Ramos (cell line): ENCODE results near the gene PPIL4.

Source experiments
- in situ Hi-C: fragments of 300-500 bp; cut with MboI; formaldehyde crosslinking; loops from one replicate; pipeline ENCODE4 v1.14.3; 2022; ENCODE audit warnings: low sequenced_read_pairs; ENCODE audit not compliant: unreplicated experiment

Gene PPIL4

GRCh38 chr6:149484733-149485700 lies 60.8 kb downstream of the PPIL4 start, which contains the start of gene ZC3H12D:
Gene ZC3H12D (minus strand): TSS chr6:149485014. CDS start chr6:149474543, 10,471 bp downstream.
- in situ Hi-C loops = no loop called here

- in situ Hi-C loops = no loop called here
Observed at GRCh38 chr6:149483849-149484655, 61.8 kb downstream of the PPIL4 start.

DNA sequence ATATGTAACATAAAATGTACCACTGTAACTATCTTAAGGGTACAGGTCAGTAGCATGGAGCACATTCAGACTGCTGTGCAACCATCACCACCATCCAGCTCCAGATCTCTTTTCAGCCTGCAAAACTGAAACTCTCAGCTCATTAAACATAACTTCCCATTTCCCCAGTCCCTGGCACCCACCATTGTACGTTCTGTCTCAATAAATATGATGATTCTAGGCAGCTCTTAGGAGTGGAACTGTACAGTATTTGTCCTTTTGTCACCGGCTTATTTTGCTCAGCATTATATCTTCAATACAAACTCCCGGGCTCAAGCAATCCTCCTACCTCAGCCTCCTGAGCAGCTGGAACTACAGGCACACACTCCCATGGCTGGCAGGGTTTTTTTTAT lies 62.5 kb downstream of the PPIL4 start:
- in situ Hi-C loops = no loop called here

DNA sequence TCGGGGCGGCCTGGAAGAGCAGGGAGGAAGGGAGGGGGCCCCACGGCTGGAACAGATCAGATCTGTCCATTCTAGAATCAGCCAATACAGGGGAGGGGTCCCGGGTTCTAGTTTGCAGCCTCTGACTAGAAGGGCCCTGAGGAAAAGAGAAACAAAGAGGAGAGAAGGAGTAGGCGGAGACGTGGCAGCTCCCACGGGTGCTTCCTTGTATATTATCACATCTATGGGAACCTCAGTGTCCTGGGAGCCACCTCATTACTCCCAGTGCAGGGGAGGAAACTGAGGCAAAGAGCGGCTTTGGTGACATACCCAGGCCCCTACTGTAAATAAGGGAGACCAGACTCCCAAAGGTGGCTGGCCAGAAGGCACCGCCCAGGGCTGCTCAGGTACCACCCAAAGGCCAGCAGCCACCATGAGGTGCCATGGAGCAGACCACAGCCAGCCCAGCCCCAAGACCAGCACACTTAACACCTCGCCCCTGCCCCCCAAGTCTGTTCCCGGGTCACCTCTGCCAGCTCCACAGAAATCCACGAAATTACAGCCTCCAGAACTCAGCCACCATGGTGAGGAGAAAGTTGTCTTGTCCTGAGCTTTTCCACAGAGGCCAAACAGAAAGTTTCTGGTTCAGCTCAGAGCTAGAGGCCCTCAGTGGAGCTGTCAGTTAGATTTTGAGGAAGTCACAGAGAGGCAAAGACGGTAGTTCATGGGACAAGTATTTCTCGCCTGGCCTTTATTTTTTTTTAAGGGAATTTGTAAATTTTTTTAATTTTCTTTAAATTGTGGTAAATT lies 63.1 kb downstream of the PPIL4 start:
- in situ Hi-C loops = no loop called here

DNA sequence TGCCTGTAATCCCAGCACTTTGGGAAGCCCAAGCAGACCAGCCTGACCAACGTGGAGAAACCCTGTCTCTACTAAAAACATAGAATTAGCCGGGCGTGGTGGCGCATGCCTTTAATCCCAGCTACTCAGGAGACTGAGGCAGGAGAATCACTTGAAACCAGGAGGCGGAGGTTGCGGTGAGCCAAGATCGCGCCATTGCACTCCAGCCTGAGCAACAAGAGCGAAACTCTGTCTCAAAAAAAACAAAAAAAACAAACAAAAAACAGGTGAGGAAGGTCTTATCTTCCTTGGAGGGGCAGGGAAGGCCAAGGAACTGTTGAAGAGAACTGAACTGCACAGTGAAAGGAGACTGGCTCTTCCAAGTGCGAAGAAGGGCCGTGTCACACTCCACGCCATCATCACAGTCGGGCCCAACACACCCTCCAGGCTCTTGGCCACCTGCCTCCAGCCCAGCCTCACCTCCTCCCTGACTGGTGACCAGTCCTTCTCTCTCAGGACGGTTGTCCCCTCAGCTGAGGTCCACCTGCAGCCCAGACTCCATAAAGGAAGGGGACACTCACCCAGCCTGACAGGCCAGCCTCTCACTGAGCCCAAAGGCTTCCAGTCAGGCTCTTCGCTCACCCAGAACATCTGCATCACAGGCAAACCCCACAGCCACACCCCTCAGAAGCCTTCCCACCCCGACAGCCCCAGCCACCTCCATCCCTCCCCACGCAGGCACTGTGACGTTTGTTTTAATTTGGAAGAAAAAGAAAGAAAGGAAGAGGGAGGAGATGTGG lies 65.2 kb downstream of the PPIL4 start:
- in situ Hi-C loops = no loop called here

DNA sequence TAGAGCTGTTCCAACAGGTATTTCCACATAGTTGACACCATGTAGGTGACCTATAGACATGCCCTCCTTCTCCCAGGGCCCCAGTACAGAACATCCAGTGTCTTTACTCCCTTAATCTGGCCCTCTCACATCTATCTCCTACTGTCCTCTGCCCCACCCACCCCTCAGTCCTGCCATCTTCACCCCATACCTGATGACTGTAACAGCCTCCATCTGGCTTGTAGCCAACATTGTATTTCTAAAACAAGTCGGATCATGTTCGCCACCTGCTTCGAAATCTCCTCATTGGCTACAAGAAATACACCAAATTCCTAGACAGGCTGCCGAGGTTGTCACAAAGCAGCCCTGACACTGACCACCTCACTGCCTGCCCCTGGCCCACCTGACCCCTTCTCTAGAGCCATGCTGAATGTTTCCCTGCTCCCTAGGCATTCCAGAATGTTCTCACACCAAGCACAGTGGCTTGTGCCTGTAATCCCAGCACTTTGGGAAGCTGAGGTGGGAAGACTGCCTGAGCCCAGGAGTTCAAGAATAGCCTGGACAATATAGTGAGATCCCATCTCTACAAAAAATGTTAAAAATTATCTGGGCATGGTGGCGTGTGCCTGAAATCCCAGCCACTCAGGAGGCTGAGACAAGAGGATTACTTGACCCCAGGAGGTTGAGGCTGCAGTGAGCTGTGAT lies 67.1 kb downstream of the PPIL4 start:
- in situ Hi-C loops = no loop called here

- in situ Hi-C loops = no loop called here
Observed at GRCh38 chr6:149477544-149477943, 68.3 kb downstream of the PPIL4 start.

GRCh38 chr6:149476789-149477455 lies 68.9 kb downstream of the PPIL4 start:
- in situ Hi-C loops = no loop called here

DNA sequence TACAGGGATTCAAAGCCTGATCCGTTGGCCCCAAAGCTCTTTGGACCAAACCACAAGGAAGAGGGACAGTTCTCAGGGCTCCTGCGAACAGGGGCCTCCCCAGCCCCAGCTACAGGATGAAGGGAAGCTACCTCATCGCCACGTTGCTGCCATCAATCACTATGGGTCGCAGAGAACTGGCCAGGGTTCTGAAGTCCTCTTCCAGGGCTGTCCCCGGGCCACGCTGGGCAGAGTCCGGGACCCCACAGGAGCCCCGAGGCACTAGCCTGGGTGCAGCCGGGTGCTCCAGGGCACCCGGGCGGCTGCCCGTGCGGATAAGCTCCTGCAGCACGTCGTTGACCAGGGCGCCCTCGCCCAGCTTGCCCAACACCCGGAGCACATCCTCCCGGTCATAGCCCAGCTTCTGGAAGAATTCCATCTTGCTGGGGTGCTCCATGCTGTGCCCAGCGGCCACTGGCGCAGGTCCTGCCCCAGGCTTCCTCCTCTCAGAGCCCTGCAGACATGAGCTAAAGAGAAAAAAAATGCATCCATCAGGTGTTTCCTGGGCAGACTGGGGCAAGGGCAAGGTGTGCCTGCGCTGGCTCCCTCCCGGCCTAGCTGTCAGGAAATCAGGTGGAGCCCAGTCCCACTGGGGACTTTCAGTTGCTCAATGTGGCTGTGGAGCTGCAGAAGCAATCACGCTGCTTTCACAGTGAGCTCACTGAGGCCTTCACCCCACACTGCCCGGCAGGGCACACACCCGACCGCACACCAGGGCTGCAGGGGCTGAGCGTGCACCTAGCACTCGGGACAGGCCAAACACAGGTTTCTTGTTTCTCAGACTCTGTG lies 71.5 kb downstream of the PPIL4 start:
- in situ Hi-C loops = no loop called here

DNA sequence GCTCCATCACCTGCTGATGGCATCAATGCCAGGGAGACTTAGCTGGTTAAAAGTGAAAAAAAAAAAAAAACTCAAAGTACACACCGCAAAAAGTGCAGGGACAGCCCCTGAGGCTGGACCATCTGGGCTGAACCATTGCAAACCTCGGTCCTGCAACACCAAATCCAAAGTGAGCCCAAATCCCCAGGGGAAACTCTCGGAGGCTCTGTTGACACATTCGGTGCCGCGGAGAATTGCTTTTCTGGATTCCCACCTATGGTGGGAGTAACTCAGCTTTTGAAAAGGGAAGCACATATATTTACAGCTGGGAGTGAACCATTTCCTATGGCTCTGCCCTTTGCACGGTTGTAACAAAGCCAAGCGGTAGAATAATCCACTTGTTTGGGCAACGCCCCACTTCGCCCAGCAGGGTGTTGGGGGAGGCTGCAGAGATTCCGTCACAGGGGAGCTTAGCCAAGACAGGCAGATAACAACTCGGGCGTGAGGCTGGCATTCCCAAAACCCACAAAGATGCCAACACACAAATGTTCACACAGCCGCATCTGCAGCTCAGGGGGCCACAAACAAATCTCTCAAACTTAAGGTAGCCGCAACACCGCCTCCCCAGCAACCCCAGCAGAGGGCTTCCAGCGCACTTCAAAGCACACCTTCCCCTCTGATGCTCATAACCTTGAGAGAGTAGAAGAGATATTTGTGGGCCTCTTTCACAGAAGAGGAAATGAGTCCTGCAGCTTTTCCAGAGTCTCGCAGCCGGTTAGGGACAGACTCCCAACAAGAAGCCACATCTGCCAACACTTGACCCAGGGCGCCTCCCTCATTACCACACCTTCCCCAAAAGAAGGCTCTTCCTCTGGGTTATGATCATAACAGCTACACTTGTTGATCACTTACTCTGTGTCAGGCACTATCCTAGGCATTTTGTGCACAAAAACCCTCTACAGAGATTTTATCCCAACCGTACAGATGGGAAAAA lies 72.5 kb downstream of the PPIL4 start:
- in situ Hi-C loops = no loop called here

DNA sequence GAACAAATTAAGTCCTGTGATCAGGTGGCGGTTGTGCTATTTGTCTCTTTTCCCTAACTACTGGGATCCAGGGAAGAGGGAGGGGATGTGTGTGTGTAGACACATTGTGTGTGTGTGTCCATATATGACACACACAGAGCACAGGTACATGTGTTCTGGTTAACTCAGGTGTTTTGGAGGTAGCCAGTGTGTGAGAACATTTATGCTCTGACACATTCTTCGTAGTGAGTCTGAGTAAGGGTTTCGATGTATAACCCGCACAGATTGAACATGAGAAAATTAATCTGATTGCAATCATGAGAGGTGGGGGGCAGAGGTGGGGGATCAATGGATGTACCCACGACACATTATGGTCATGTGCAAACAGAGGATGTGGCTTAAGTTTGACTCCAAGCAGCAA lies 73.6 kb downstream of the PPIL4 start:
- in situ Hi-C loops = no loop called here

DNA sequence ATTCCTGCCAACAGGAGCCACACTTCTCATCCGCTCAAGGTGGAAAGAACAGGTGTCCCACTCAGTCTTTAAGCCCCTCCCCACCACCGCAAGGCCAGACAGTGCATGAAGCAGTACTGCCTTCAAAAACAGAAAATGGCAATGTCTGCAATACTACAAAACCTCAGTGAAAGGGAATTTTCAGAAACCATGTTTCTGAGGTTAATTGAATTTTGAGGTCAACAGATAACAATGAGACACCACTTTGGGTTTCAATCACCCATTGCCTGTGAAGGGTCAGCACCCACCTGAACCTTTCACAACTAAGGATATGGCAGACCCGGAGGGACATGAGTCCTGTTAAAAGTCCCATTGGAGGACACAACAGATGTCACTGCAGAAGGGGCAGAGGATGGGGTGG lies 74.0 kb downstream of the PPIL4 start:
- in situ Hi-C loops = no loop called here

- in situ Hi-C loops = no loop called here
Observed at GRCh38 chr6:149470948-149471347, 74.9 kb downstream of the PPIL4 start.

DNA sequence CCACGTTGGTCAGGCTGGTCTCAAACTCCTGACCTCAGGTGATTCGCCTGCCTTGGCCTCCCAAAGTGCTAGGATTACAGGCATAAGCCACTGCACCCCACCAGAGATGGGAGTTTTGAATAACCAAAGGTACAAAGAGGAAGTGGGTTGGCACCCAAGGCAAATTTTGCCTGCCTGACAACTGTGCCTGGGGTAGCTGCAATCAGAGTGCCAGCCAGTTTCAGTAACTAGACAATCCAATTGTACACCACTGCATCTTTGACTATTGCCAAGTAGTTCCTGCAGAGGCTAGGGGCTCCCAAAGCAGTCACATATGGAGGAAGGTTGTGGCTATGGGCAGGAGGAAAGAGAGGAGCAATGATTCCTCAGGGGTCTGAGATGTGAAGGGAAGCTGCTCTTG lies 77.7 kb downstream of the PPIL4 start:
- in situ Hi-C loops = no loop called here

DNA sequence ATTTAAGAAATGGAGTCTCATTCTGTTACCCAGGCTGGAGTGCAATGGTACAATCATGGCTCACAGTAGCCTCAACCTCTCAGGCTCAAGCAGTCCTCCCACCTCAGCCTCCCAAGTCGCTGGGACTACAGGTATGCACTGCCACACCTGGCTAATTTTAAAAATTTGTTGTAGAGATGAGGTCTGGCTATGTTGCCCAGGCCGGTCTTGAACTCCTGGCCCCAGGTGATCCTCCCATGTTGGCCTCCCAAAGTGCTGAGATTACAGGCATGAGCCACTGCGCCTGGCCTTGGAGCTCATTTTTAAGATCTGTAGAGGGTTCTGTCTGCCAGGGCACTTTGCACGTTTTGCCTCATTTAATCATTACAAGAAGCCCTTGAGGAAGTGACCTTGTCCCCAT lies 78.6 kb downstream of the PPIL4 start:
- in situ Hi-C loops = no loop called here

DNA sequence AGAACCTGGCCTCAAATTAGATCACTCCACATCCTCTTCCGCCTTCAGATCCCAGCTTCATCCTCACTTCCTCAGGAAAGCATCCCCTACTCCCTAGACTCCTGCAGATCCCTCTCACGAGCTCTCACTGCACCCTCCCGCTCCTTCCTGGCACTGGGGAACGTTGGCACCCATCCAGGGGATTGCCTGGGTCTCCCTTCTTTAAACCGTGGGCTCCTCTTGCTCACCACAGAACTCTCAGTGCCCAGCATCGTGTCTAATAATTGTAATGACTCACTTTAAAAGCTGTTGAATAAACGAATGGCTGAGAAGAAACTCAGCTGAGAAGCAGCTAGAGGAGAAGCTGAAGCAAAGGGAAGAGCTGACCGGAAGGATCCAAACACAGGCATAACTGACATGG lies 81.4 kb downstream of the PPIL4 start:
- in situ Hi-C loops = no loop called here

DNA sequence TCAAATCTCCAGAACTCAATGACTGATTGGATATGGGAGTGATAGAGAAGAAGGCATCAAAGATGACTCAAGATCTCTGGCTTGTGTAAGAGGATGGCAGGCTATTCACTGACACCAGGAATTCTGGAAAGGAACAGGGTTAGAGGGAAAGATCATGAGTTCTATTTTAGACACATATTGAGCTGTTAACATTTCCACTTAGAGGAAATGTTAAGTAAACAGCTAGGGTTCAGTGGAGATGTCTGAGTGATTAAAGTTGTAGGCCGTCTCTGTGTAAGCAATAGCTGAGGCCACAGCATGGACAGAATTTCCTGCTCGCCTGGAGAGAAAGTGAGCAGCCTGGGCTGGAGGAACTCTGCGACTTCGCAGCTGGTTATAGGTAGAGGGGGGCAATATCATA lies 82.1 kb downstream of the PPIL4 start:
- in situ Hi-C loops = no loop called here
